GM12878 (cell line): ENCODE measurements around the gene TRPM3.

Experiments
- MXI1 ChIP-seq: fragments of 150-350 bp; IDR thresholded peaks from 2 replicates; pipeline ENCODE4 v1.6.1; 2011; ENCODE audit warnings: low read depth, mild to moderate bottlenecking, inconsistent platforms, low read length, improper control_type of control experiment
- PAX8 ChIP-seq: fragments of 450-650 bp; IDR thresholded peaks from 2 replicates; pipeline ENCODE4 v1.6.1; 2017; ENCODE audit warnings: mild to moderate bottlenecking, moderate library complexity
- TF ChIP-seq, protein P1 (sequence below), 3 experiments: IDR thresholded peaks in 2 of 3; conservative IDR thresholded peaks in 1 of 3; 2 replicates each; pipeline ENCODE4 v1.5.1; 2011; ENCODE audit warnings: low read depth in 3 of 3, low read length in 3 of 3, mild to moderate bottlenecking in 3 of 3, control low read depth in 2 of 3, moderate library complexity in 2 of 3, inconsistent platforms in 1 of 3, mixed read lengths in 1 of 3; ENCODE audit not compliant: control insufficient read depth in 2 of 3, insufficient read depth in 1 of 3; ENCODE audit errors: extremely low read depth in 1 of 3

DNA sequence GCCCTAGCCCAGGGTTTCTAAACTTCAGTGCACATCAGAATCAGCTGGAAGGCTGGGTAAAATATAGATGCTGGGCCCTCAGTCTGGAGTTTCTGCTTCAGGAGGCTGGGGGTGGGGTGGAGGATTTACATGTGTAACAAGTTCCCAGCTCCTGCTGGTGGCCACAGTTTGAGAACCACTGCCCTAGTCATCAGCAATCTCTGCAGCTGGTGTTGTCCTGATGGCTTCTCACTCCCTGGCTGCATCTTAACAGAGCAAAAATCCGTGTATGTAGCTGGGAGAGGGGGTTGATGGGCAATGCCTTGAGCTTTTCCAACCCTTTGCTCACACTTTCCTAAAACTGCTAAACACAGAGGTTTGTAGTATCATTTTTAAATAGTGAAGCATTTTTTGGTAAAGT is 520.9 kb downstream of the TRPM3 start:
- TF ChIP-seq MXI1 = no peak
- TF ChIP-seq, protein P1, sequence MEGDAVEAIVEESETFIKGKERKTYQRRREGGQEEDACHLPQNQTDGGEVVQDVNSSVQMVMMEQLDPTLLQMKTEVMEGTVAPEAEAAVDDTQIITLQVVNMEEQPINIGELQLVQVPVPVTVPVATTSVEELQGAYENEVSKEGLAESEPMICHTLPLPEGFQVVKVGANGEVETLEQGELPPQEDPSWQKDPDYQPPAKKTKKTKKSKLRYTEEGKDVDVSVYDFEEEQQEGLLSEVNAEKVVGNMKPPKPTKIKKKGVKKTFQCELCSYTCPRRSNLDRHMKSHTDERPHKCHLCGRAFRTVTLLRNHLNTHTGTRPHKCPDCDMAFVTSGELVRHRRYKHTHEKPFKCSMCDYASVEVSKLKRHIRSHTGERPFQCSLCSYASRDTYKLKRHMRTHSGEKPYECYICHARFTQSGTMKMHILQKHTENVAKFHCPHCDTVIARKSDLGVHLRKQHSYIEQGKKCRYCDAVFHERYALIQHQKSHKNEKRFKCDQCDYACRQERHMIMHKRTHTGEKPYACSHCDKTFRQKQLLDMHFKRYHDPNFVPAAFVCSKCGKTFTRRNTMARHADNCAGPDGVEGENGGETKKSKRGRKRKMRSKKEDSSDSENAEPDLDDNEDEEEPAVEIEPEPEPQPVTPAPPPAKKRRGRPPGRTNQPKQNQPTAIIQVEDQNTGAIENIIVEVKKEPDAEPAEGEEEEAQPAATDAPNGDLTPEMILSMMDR (IDR thresholded peaks at IDR 0.05 in 2 of 3, conservative IDR thresholded peaks at IDR 0.05 in 1 of 3; ENCODE audit: control insufficient read depth in 2 of 3, extremely low read depth in 1 of 3, insufficient read depth in 1 of 3, low read depth in 3 of 3, low read length in 3 of 3) = no peak
- no peak for TF ChIP-seq PAX8
